Inflammatory macrophage (primary cell): ENCODE results near the gene MAF.

ENCODE experiments used
- DNase-seq, 2 donors: peaks; one replicate each; pipeline ENCODE4 v3.0.0-alpha.2; 2020 to 2022

The MAF gene

GRCh38 chr16:79587296-79587695 is 13.2 kb downstream of the MAF start:
- no peak for DNase-seq

- DNase-seq = no peak
Observed at GRCh38 chr16:79582789-79583188, 17.7 kb downstream of the MAF start.

- DNase-seq = no peak
Observed at GRCh38 chr16:79580453-79581191, 19.9 kb downstream of the MAF start.

- DNase-seq = no peak
Observed at GRCh38 chr16:79576602-79577001, 23.9 kb downstream of the MAF start.

GRCh38 chr16:79573884-79574283 is 26.7 kb downstream of the MAF start:
- no peak for DNase-seq

- DNase-seq = no peak
Observed at GRCh38 chr16:79573071-79573470, 27.5 kb downstream of the MAF start.

- no peak for DNase-seq
Observed at GRCh38 chr16:79571903-79572535, 28.5 kb downstream of the MAF start.

GRCh38 chr16:79571065-79571902 is 29.3 kb downstream of the MAF start:
- DNase-seq = no peak

- no peak for DNase-seq
Observed at GRCh38 chr16:79564671-79565107, 35.8 kb downstream of the MAF start.

- no peak for DNase-seq
Observed at GRCh38 chr16:79563921-79564320, 36.6 kb downstream of the MAF start.

GRCh38 chr16:79562166-79562823 is 38.2 kb downstream of the MAF start:
- DNase-seq = no peak

- no peak for DNase-seq
Observed at GRCh38 chr16:79561729-79562128, 38.8 kb downstream of the MAF start.

GRCh38 chr16:79560923-79561322 is 39.6 kb downstream of the MAF start:
- no peak for DNase-seq

- DNase-seq = peak; percentile 6 to 26
Observed at GRCh38 chr16:79560318-79560717, 40.2 kb downstream of the MAF start.

- no peak for DNase-seq
Observed at GRCh38 chr16:79559532-79559931, 41.0 kb downstream of the MAF start.

- DNase-seq = no peak
Observed at GRCh38 chr16:79557421-79557820, 43.1 kb downstream of the MAF start.

- DNase-seq = no peak
Observed at GRCh38 chr16:79554912-79555311, 45.6 kb downstream of the MAF start.

GRCh38 chr16:79550373-79550772 is 50.2 kb downstream of the MAF start:
- DNase-seq = no peak

GRCh38 chr16:79547085-79547484 is 53.5 kb downstream of the MAF start:
- no peak for DNase-seq
